DND-41 (cell line): ENCODE data around the gene C6orf62.

ENCODE experiments used
- CTCF ChIP-seq: IDR thresholded peaks from 2 replicates; pipeline ENCODE4 v1.5.1; 2012; ENCODE audit warnings: borderline replicate concordance, low read length, moderate library complexity, mild to moderate bottlenecking; ENCODE audit not compliant: poor library complexity, severe bottlenecking; ENCODE audit errors: extremely low read depth
- EZH2 ChIP-seq: IDR thresholded peaks from 3 replicates; pipeline ENCODE4 v1.6.1; 2012; ENCODE audit warnings: borderline replicate concordance, low read depth, mild to moderate bottlenecking, moderate library complexity, low read length, inconsistent platforms; ENCODE audit not compliant: severe bottlenecking

GRCh38 chr6:24663189-24663588, 55.8 kb downstream of the C6orf62 start:
- no peak for TF ChIP-seq CTCF
- no peak for TF ChIP-seq EZH2
